BJ (cell line): ENCODE measurements around the gene TGFBI. TPM values are rescaled to one million over a fixed set of nuclear protein-coding genes. Genes with fewer than 3 reads are reported as not detected.

Source experiments
- CTCF ChIA-PET: fragments of 350-600 bp; formaldehyde crosslinking; extraction: SDS; loops from one replicate; lab custom pipeline; 2021; ENCODE audit warnings: antibody characterized with exemption, inconsistent platforms; lab: Yijun Ruan, JAX
- POLR2A ChIA-PET: fragments of 300-600 bp; sonication (Branson Sonifier 250); formaldehyde crosslinking; extraction: SDS; loops from one replicate; lab custom pipeline; 2021; ENCODE audit warnings: antibody characterized with exemption; lab: Charles Lee
- DNase-seq: peaks from one replicate; pipeline ENCODE4 v3.0.0-alpha.2; 2011; ENCODE audit warnings: low read depth
- H3K27me3 ChIP-seq: 2 replicates; pipeline ENCODE4 v1.6.0; 2011; ENCODE audit warnings: low read length; ENCODE audit not compliant: control insufficient read depth, insufficient read depth
- H3K36me3 ChIP-seq: 2 replicates; pipeline ENCODE4 v1.5.1; 2011; ENCODE audit warnings: low read length; ENCODE audit not compliant: control insufficient read depth, insufficient read depth
- H3K4me3 ChIP-seq: 2 replicates; pipeline ENCODE4 v1.5.1; 2011; ENCODE audit warnings: low read depth, mild to moderate bottlenecking, control low read depth, low read length
- polyA plus RNA-seq: library from polyadenylated mRNA; depleted of rRNA; stranded (reverse); fragments of >200 nt; gene quantifications from 2 replicates; pipeline ENCODE4 v1.2.3, GENCODE V29; 2011
- TF ChIP-seq, protein P1 (sequence below): IDR thresholded peaks from 2 replicates; pipeline ENCODE4 v1.5.1; 2011; ENCODE audit warnings: low read depth, mild to moderate bottlenecking, control low read depth, inconsistent platforms, low read length, moderate library complexity; ENCODE audit not compliant: insufficient read depth

TGFBI gene
- polyA plus RNA-seq, 1 experiment = 1,228 TPM

DNA sequence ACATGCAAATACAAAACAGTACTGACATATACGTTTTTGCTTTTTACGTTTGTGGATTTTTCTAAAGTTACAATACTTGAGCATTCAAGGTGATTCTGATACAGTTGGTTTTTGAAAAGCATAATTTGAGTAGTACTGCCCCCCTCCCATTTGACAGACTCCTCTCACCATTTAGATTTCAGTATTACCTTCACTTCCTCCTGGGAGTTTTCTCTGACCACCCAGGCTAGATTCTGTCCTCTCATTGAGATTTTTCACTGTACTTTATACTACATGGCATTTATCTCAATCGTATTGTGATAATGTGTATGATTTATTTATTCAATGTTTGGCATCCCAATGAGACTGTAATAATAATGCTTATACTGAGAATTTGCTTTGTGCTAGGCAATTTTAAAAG is 71.1 kb downstream of the TGFBI start:
- ChIA-PET POLR2A (no interaction called here), CTCF (interaction anchor here (0.7 to 1.9 kb wide), 3 partner anchors 17 to 112 kb away, joined by 3 to 7 read pairs (median 6); no protein-coding TSS in a partner anchor)
- no peak for DNase-seq
- TF ChIP-seq, protein P1, sequence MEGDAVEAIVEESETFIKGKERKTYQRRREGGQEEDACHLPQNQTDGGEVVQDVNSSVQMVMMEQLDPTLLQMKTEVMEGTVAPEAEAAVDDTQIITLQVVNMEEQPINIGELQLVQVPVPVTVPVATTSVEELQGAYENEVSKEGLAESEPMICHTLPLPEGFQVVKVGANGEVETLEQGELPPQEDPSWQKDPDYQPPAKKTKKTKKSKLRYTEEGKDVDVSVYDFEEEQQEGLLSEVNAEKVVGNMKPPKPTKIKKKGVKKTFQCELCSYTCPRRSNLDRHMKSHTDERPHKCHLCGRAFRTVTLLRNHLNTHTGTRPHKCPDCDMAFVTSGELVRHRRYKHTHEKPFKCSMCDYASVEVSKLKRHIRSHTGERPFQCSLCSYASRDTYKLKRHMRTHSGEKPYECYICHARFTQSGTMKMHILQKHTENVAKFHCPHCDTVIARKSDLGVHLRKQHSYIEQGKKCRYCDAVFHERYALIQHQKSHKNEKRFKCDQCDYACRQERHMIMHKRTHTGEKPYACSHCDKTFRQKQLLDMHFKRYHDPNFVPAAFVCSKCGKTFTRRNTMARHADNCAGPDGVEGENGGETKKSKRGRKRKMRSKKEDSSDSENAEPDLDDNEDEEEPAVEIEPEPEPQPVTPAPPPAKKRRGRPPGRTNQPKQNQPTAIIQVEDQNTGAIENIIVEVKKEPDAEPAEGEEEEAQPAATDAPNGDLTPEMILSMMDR = no peak
- no peaks in the 10 kb centered on the region; the same call in 1 of the 2 replicates for H3K27me3 ChIP-seq
- no peak overlapping the region for H3K4me3 ChIP-seq
- no peaks in the 10 kb centered on the region for H3K36me3 ChIP-seq

DNA sequence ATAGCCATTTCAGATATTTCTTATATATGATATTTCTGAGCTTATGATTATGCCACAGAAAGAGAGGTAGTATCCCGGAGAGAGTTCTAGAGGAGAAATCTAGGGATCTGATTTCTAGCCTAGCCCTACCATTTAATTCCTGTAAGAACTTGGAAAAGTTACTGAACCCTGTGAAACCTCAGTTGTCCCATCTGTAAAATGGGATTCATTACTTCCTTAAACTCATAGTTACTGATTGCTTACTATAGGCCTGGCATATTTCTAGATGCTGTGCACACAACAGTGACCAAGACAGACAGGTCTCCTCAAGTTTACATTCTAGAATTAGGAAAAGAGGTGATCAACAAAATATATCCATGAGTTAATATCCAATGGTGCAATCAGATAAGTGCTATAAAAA is 73.1 kb downstream of the TGFBI start:
- DNase-seq = no peak
- Histone ChIP-seq H3K4me3 (no peak overlapping the region), H3K36me3 (no peaks in the 10 kb centered on the region), H3K27me3 (peaks cover 1% of the 10 kb centered on the region; the same call in 1 of the 2 replicates)
- ChIA-PET POLR2A (no interaction called here), CTCF (interaction anchor here (1.1 to 1.9 kb wide), 3 partner anchors 8 to 110 kb away, joined by 3 to 6 read pairs (median 4); no protein-coding TSS in a partner anchor)
- TF ChIP-seq, protein P1 = no peak

DNA sequence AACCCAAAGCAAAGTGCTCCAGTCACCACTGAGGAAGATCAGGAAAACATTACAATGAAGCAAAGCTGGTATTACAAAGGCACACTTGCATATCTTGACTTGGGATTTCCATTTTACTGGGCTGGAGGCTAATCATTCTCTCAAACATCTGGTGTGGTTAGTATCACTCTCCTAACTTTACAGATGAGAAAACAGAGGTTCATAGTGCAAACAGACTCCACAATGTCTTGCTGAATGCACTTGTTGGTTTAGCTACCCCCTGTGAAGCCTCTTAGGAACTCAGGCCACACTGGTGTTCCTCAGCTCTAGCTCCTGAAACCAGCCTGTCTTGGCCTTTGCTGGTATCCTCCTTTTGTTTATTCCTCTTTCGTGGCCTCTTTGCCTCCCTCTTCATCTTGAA is 74.3 kb downstream of the TGFBI start:
- no peak for DNase-seq
- H3K27me3 ChIP-seq = peaks cover 1% of the 10 kb centered on the region; the same call in 1 of the 2 replicates
- H3K36me3 ChIP-seq = no peaks in the 10 kb centered on the region
- TF ChIP-seq, protein P1 = no peak
- H3K4me3 ChIP-seq = no peak overlapping the region
- POLR2A ChIA-PET = no interaction called here
- CTCF ChIA-PET = no interaction called here

DNA sequence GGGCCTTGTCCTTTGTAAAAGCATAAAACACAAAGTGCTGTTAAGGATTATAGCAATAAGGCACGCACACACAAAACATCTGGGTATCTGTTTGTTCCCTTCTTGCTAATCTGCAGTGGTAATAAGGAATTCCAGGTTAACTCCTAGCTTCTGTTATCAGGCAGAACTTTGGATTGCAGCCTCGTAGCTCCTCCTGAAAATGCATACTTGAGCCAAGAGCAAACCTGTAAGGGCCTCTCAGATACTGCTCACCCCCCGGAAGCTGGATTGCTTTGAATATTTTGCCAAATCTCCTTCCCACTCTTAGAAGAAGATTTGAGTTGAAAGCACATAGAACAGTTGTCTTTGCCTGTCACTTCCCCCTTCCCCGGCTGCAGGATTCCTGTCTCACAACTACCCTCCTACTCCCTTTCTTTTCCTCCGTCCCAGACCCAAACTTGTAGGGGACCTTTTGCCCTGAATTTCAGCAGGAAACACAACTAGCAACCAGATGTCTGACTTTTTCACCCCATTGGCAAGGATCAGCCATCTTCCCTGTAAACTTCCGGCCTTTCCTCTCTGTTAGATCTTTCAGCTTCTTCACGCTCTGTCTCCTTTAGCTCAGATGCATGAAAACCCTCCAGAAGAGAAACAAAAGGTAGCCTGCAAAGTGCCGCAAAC is 75.6 kb downstream of the TGFBI start:
- Histone ChIP-seq H3K4me3 (no peak overlapping the region), H3K27me3 (peaks cover 1% of the 10 kb centered on the region; the same call in 1 of the 2 replicates), H3K36me3 (no peaks in the 10 kb centered on the region)
- ChIA-PET POLR2A (no interaction called here), CTCF (interaction anchor here (0.9 to 1.2 kb wide), 4 partner anchors 19 to 108 kb away, joined by 3 to 6 read pairs (median 4); no protein-coding TSS in a partner anchor)
- DNase-seq = no peak
- TF ChIP-seq, protein P1 = no peak

DNA sequence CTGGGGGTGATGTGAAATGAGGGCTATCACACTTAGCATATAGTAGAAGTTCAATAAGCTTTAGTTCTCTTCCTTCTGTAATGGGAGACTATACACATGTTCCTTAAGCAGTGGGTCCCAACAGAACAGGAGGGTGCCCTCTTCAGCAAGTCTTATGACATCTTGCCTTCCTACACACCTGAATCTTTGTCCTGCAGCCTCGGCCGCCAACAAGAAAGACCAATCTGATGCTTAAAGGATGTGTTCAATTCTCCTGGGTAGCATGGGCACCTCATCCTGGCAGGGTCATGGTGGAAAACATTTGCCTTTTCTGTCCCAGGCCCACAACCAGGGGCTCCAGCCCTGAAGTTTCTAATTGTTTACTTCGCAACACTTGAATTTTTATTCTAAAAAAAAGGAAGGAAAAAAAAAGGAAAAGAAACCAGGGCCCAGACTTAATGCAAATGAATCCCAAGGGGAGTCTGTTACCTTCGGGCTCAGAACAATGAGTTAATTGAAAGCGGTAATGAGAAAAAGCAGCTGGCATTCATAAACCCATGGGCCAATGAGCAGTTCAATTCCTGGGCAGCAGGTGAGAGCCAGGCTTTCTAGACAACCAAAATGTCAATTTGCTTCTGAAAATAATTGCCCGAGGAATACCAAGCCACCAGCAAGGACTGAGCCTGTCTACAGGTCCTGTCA is 77.7 kb downstream of the TGFBI start:
- CTCF ChIA-PET = interaction anchor here (0.7 kb wide), 2 partner anchors 200 to 681 kb away, joined by 3 to 4 read pairs; no protein-coding TSS in a partner anchor

More for the DNA sequence above, 77.7 kb downstream of the TGFBI start:
- Histone ChIP-seq H3K36me3 (no peaks in the 10 kb centered on the region), H3K27me3 (peaks cover 1% of the 10 kb centered on the region; the same call in 1 of the 2 replicates), H3K4me3 (no peak overlapping the region)
- POLR2A ChIA-PET = no interaction called here
- DNase-seq = no peak
- TF ChIP-seq, protein P1 = no peak
